B cell (primary cell): Measurements from ENCODE around the gene TRMU. TPM values are rescaled to one million over a fixed set of nuclear protein-coding genes. Genes with fewer than 3 reads are reported as not detected.

ENCODE experiments used
- ATAC-seq: fragments of 200-7000 bp; cut with Tn5 transposase; one replicate; pipeline ENCODE4 v1.10.0; 2021; ENCODE audit warnings: low read depth, mild to moderate bottlenecking, moderate number of reproducible peaks, moderate library complexity
- CTCF ChIA-PET: fragments of 350-600 bp; sonication (Branson Sonifier 250); formaldehyde crosslinking; loops from one replicate; lab custom pipeline; 2021; ENCODE audit warnings: antibody characterized with exemption, inconsistent platforms; lab: Charles Lee
- POLR2A ChIA-PET: fragments of 350-600 bp; sonication (Branson Sonifier 250); formaldehyde crosslinking; loops from one replicate; lab custom pipeline; 2021; ENCODE audit warnings: antibody characterized with exemption; lab: Charles Lee
- DNase-seq: peaks from one replicate; pipeline ENCODE4 v3.0.0; 2013
- H2AFZ ChIP-seq: 2 replicates; pipeline ENCODE4 v1.6.1; 2012; ENCODE audit warnings: mild to moderate bottlenecking, low read depth, low read length; ENCODE audit not compliant: insufficient read depth, poor library complexity, severe bottlenecking
- H3K27ac ChIP-seq, 2 donors: 1 replicate in 1 of 2; 2 replicates in 1 of 2; pipeline ENCODE4 v1.5.1; 2012 to 2013; ENCODE audit warnings: low read length in 2 of 2, mild to moderate bottlenecking in 2 of 2, moderate library complexity in 1 of 2
- H3K27me3 ChIP-seq, 4 experiments: fragments of 200-600 bp in 1 of 4; sonication (generic) in 1 of 4; replicated peaks in 1 of 4; 1 replicate in 2 of 4; 2 replicates in 2 of 4; pipeline versions ENCODE4 v1.6.1 to v1.7.0; 2013 to 2016; ENCODE audit warnings: low read length in 3 of 4, mild to moderate bottlenecking in 2 of 4, mixed read lengths in 1 of 4, moderate library complexity in 1 of 4; ENCODE audit not compliant: insufficient read depth in 4 of 4, control insufficient read depth in 3 of 4; ENCODE audit errors: control extremely low read depth in 1 of 4
- H3K36me3 ChIP-seq, 2 experiments: replicated peaks in 1 of 2; 1 replicate in 1 of 2; 2 replicates in 1 of 2; pipeline versions ENCODE4 v1.6.1 to v1.7.1; 2013; ENCODE audit warnings: low read length in 1 of 2; ENCODE audit not compliant: insufficient read depth in 2 of 2, control insufficient read depth in 1 of 2; ENCODE audit errors: control extremely low read depth in 1 of 2, extremely low read depth in 1 of 2
- H3K4me1 ChIP-seq, 2 donors: fragments of 200-600 bp in 1 of 2; sonication (generic) in 1 of 2; 1 replicate in 1 of 2; 2 replicates in 1 of 2; pipeline versions ENCODE4 v1.5.1 to v1.6.1; 2013 to 2017; ENCODE audit warnings: low read length in 2 of 2; ENCODE audit not compliant: control insufficient read depth in 2 of 2, insufficient read depth in 2 of 2
- H3K4me2 ChIP-seq: replicated peaks from 2 replicates; pipeline ENCODE3; 2012; ENCODE audit warnings: mild to moderate bottlenecking, low read depth, low read length; ENCODE audit not compliant: poor library complexity, severe bottlenecking
- H3K4me3 ChIP-seq, 5 experiments: fragments of 200-600 bp in 1 of 5; sonication (generic) in 1 of 5; 1 replicate in 3 of 5; 2 replicates in 2 of 5; pipeline versions ENCODE4 v1.5.1 to v1.7.0; 2011 to 2016; ENCODE audit warnings: low read length in 4 of 5, mild to moderate bottlenecking in 4 of 5, low read depth in 2 of 5, control low read depth in 1 of 5, moderate library complexity in 1 of 5; ENCODE audit not compliant: insufficient read depth in 1 of 5; ENCODE audit errors: control extremely low read depth in 1 of 5, extremely low read depth in 1 of 5
- H3K79me2 ChIP-seq: fragments of 200-600 bp; sonication (generic); one replicate; pipeline ENCODE4 v1.6.0; 2016; ENCODE audit warnings: low read length; ENCODE audit not compliant: control insufficient read depth, insufficient read depth
- H3K9ac ChIP-seq: fragments of 200-600 bp; sonication (generic); 2 replicates; pipeline ENCODE4 v1.6.1; 2017; ENCODE audit warnings: mild to moderate bottlenecking, low read length, moderate library complexity
- H3K9me3 ChIP-seq, 3 donors: one replicate each; pipeline versions ENCODE4 v1.6.1 to v1.7.1; 2013; ENCODE audit warnings: low read length in 2 of 3; ENCODE audit not compliant: control insufficient read depth in 2 of 3, insufficient read depth in 1 of 3; ENCODE audit errors: control extremely low read depth in 1 of 3
- H4K20me1 ChIP-seq: 2 replicates; pipeline ENCODE4 v1.6.0; 2012; ENCODE audit warnings: mild to moderate bottlenecking, low read length; ENCODE audit not compliant: insufficient read depth, control insufficient read depth, poor library complexity, severe bottlenecking
- H3K27ac Mint-ChIP-seq: one replicate; pipeline ENCODE4 v1.8.0; 2021; ENCODE audit warnings: mixed read lengths
- H3K27me3 Mint-ChIP-seq: one replicate; pipeline ENCODE4 v1.8.0; 2021; ENCODE audit warnings: mixed read lengths
- H3K4me1 Mint-ChIP-seq: one replicate; pipeline ENCODE4 v1.8.0; 2021; ENCODE audit warnings: mixed read lengths
- H3K4me3 Mint-ChIP-seq: one replicate; pipeline ENCODE4 v1.8.0; 2021; ENCODE audit warnings: mixed read lengths
- H3K9me3 Mint-ChIP-seq: one replicate; pipeline ENCODE4 v1.8.0; 2022; ENCODE audit warnings: mixed read lengths; ENCODE audit not compliant: insufficient read depth
- EZH2 ChIP-seq: IDR thresholded peaks from 2 replicates; pipeline ENCODE4 v1.6.1; 2012; ENCODE audit warnings: borderline replicate concordance, low read depth, mild to moderate bottlenecking, moderate library complexity, low read length; ENCODE audit not compliant: insufficient read depth, poor library complexity, severe bottlenecking
- whole genome bisulfite sequencing: methylation state at CpG from one replicate; pipeline ENCODE4 v1.1.5; 2013; ENCODE audit warnings: missing lambda C conversion rate; ENCODE audit not compliant: insufficient coverage; 5-methylcytosine and 5-hydroxymethylcytosine counted together
- intact Hi-C: fragments of 100-400 bp; cut with micrococcal nuclease; formaldehyde crosslinking; loops from one replicate; pipeline ENCODE4 v1.10.0; 2022
- polyA plus RNA-seq: library from polyadenylated mRNA; depleted of rRNA; stranded (reverse); fragments of >200 nt; gene quantifications from 2 replicates; pipeline ENCODE4 v1.2.3, GENCODE V29; 2012
- total RNA-seq, 2 donors: library from RNA; stranded (reverse); fragments of 120-200 nt in 1 of 2; gene quantifications; 1 replicate in 1 of 2; 2 replicates in 1 of 2; pipeline versions ENCODE4 v1.2.3 to v1.2.4, GENCODE V29; 2013 to 2022
- TF ChIP-seq, protein P1 (sequence below): fragments of 200-600 bp; IDR thresholded peaks from one replicate; pipeline ENCODE4 v1.8.0; 2022; ENCODE audit warnings: antibody characterized with exemption, mild to moderate bottlenecking

Gene TRMU
- total and polyA plus RNA-seq, 2 donors (not counting 1 experiment from before 2014, with no cell fraction given) = 51.0 to 76.9 TPM

- Histone ChIP-seq H3K4me1 (no peaks in the 10 kb centered on the region), H2AFZ (no peak overlapping the region), H3K9me3 (no peaks in the 10 kb centered on the region), H4K20me1 (no peaks in the 10 kb centered on the region), H3K4me2 (no peak overlapping the region), H3K4me3 (no peak overlapping the region), H3K79me2 (no peaks in the 10 kb centered on the region), H3K27ac (no peak overlapping the region), H3K9ac (no peak overlapping the region), H3K36me3 (peaks cover 0 to 38% of the 10 kb centered on the region in 2 experiments), H3K27me3 (no peaks in the 10 kb centered on the region)
- WGBS = 87% methylated on average over 14 of the region's 20 CpGs
- no peaks in the 10 kb centered on the region for H3K27me3 Mint-ChIP-seq
- POLR2A ChIA-PET = no interaction called here
- H3K4me1 Mint-ChIP-seq = no peaks in the 10 kb centered on the region
- ATAC-seq = no peak
- TF ChIP-seq, protein P1, sequence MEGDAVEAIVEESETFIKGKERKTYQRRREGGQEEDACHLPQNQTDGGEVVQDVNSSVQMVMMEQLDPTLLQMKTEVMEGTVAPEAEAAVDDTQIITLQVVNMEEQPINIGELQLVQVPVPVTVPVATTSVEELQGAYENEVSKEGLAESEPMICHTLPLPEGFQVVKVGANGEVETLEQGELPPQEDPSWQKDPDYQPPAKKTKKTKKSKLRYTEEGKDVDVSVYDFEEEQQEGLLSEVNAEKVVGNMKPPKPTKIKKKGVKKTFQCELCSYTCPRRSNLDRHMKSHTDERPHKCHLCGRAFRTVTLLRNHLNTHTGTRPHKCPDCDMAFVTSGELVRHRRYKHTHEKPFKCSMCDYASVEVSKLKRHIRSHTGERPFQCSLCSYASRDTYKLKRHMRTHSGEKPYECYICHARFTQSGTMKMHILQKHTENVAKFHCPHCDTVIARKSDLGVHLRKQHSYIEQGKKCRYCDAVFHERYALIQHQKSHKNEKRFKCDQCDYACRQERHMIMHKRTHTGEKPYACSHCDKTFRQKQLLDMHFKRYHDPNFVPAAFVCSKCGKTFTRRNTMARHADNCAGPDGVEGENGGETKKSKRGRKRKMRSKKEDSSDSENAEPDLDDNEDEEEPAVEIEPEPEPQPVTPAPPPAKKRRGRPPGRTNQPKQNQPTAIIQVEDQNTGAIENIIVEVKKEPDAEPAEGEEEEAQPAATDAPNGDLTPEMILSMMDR = no peak
- TF ChIP-seq EZH2 = no peak
- intact Hi-C loops = no loop called here
- no peak for DNase-seq
- CTCF ChIA-PET = no interaction called here
- no peak overlapping the region for H3K27ac Mint-ChIP-seq
- no peak overlapping the region for H3K4me3 Mint-ChIP-seq
- no peaks in the 10 kb centered on the region for H3K9me3 Mint-ChIP-seq
These were observed 54.7 kb downstream of the TRMU start for GRCh38 chr22:46390105-46390651.

DNA sequence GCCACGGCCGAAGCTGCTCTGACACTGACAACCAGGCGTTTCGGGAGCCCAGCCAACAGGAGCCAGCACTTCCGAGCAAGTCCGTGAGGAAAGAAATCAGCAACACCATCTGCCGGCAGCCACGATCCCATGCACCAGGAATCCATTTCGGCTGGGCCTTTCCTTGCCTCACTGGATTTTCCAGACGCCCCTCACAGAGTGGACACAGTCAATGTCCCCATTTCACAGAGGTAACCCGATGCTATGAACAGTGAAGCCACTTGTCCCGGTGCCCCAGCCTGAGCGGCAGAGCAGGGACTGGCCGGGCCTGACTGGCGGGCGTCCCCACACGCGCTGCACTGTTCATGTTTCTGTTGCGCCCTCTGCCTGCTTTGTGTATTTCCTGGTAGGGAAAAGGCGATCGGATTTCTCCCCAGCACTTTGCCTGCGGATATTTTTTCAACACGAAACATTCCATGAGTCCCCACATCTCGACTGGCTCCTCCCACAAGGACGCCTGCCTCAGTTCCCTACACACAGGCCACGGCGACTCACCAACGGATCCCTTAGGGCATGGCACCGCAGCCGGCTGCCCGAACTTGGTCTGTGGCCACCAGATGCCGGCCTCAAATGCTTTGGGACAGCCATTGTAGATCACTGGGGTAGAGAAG, 55.3 kb downstream of the TRMU start:
- DNase-seq = no peak
- Histone ChIP-seq H3K4me1 (no peaks in the 10 kb centered on the region), H3K27me3 (no peaks in the 10 kb centered on the region), H3K27ac (no peak overlapping the region), H3K79me2 (no peaks in the 10 kb centered on the region), H3K9ac (no peak overlapping the region), H2AFZ (no peak overlapping the region), H3K9me3 (no peaks in the 10 kb centered on the region), H3K4me3 (no peak overlapping the region), H3K4me2 (no peak overlapping the region), H3K36me3 (peaks cover 0 to 42% of the 10 kb centered on the region in 2 experiments), H4K20me1 (no peaks in the 10 kb centered on the region)
- 80% methylated on average over 29 of the region's 32 CpGs for WGBS
- ChIA-PET CTCF (no interaction called here), POLR2A (no interaction called here)
- Mint-ChIP-seq H3K9me3 (no peaks in the 10 kb centered on the region), H3K27ac (no peak overlapping the region), H3K27me3 (no peaks in the 10 kb centered on the region), H3K4me1 (no peaks in the 10 kb centered on the region), H3K4me3 (no peak overlapping the region)
- TF ChIP-seq, protein P1 = no peak
- no peak for TF ChIP-seq EZH2
- no peak for ATAC-seq
- intact Hi-C loops = no loop called here
